22Rv1 (cell line): Measurements from ENCODE around the gene RPS6KB2.

Experiments used
- H3K27ac ChIP-seq: fragments of 450-650 bp; 2 replicates; pipeline ENCODE4 v1.5.1; 2017
- ZFX ChIP-seq: fragments of 450-650 bp; IDR thresholded peaks from 2 replicates; pipeline ENCODE4 v1.6.1; 2017; ENCODE audit warnings: antibody characterized with exemption, borderline replicate concordance
- TF ChIP-seq, protein P1 (sequence below): fragments of 450-650 bp; IDR thresholded peaks from 2 replicates; pipeline ENCODE4 v1.5.1; 2017; ENCODE audit warnings: mild to moderate bottlenecking

RPS6KB2 gene

GRCh38 chr11:67450796-67451657 lies 22.7 kb downstream of the RPS6KB2 start:
- TF ChIP-seq ZFX = no peak
- TF ChIP-seq, protein P1, sequence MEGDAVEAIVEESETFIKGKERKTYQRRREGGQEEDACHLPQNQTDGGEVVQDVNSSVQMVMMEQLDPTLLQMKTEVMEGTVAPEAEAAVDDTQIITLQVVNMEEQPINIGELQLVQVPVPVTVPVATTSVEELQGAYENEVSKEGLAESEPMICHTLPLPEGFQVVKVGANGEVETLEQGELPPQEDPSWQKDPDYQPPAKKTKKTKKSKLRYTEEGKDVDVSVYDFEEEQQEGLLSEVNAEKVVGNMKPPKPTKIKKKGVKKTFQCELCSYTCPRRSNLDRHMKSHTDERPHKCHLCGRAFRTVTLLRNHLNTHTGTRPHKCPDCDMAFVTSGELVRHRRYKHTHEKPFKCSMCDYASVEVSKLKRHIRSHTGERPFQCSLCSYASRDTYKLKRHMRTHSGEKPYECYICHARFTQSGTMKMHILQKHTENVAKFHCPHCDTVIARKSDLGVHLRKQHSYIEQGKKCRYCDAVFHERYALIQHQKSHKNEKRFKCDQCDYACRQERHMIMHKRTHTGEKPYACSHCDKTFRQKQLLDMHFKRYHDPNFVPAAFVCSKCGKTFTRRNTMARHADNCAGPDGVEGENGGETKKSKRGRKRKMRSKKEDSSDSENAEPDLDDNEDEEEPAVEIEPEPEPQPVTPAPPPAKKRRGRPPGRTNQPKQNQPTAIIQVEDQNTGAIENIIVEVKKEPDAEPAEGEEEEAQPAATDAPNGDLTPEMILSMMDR = no peak
- no peak overlapping the region for H3K27ac ChIP-seq

- TF ChIP-seq ZFX = no peak
- TF ChIP-seq, protein P1 = no peak
- peak overlapping the region; percentile 61; the same call in 1 of the 2 replicates for H3K27ac ChIP-seq
These were observed 23.3 kb downstream of the RPS6KB2 start for GRCh38 chr11:67451658-67451976.

GRCh38 chr11:67452141-67452952 lies 24.1 kb downstream of the RPS6KB2 start, which contains the start of gene GPR152:
Gene GPR152 (minus strand): TSS chr11:67452729. CDS start chr11:67452724, 5 bp downstream.
- H3K27ac ChIP-seq = peak within 1 kb of the TSS; percentile 61
- TF ChIP-seq, protein P1 = 0 out of 2 replicates have a peak, but pooled peaks have one; percentile 13
- TF ChIP-seq ZFX = no peak

DNA sequence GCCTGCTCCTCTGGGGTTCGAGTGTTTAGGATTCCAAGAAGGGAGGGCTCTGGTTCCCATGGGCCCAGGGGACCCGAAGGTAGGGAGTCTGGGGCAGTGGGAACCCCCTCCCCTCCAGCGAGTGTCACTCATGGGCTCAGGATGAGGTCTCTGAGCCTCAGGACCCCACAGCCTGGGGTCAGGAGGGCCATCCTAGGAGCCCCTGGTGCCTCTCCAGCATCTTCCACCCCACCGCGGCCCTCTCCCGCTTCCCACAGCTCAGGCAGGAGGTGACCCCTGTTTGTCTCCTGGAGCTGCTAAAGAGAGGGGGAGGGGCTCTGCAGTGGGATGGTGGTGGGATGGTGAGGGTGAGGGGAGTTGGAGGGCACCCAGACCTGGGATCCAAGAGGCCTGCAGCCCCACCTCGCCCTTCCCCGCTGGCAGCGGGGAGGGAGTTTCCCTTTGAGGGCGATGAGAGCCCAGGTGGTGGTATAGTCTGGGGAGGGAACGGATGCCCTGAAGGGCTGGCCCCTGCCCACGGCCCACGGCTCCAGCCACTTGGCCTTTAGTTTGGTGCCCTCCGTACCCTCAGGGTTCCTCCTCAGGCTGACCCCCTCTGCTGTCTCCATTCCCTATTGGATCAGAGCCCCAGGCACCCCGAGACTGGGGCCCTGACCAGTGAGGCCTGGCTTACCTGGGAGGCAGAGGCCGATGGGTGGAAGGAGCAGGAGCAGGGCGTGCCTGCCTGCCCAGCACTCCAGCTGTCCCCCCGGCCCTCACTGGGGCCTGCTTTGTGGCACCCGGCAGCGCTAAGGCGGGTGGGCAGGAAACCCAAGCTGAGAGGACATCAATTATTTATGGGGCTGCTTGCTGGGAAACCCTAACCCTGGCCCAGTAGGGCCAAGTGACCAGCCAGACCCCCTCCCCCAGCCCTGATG lies 25.8 kb downstream of the RPS6KB2 start:
- TF ChIP-seq, protein P1 = no peak
- TF ChIP-seq ZFX = no peak
- no peak overlapping the region for H3K27ac ChIP-seq

- no peak within 1 kb of the TSS for H3K27ac ChIP-seq
- TF ChIP-seq, protein P1 = no peak
- no peak for TF ChIP-seq ZFX
These were observed 26.8 kb downstream of the RPS6KB2 start, which contains the start of gene CABP4 for GRCh38 chr11:67455054-67455453. Gene CABP4 (plus strand): TSS chr11:67455354. CDS start chr11:67455424, 70 bp downstream.

DNA sequence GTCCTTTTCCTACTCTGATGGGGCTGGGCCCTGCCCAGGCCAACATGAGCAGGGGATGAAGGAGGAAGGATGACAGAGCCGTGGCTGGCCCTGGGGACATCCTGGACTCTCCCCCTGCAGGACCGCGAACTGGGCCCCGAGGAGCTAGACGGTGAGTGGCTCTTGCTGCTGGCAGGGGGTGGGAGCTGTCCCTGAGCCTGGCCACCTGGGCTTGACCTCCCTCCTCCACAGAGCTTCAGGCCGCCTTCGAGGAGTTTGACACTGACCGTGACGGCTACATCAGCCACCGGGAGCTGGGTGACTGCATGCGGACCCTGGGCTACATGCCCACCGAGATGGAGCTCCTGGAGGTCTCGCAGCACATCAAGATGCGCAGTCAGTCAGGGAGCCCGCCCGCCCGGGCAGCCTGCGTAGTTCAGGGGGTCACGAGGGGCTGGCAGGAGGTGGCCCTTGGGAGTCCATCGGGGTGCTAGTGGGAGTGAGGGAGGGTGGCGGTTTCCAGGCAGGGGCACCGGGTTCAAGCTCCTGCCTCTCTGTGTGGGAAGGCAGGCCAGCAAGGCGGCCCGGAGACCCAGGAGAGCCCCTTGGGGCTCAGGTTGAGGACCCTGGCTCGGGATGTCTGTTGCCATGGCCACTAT lies 27.9 kb downstream of the RPS6KB2 start:
- TF ChIP-seq ZFX = no peak
- TF ChIP-seq, protein P1 = no peak
- H3K27ac ChIP-seq = no peak overlapping the region
